ENCODE results near the gene TICAM1. TPM values are rescaled to one million over a fixed set of nuclear protein-coding genes. Genes with fewer than 3 reads are reported as not detected.

The TICAM1 gene
- total and polyA plus RNA-seq, 2 of the 13 experiments (the other 11 are each of a cell fraction or from before 2014, with no cell fraction given): 0.33 to 0.95 TPM

DNA sequence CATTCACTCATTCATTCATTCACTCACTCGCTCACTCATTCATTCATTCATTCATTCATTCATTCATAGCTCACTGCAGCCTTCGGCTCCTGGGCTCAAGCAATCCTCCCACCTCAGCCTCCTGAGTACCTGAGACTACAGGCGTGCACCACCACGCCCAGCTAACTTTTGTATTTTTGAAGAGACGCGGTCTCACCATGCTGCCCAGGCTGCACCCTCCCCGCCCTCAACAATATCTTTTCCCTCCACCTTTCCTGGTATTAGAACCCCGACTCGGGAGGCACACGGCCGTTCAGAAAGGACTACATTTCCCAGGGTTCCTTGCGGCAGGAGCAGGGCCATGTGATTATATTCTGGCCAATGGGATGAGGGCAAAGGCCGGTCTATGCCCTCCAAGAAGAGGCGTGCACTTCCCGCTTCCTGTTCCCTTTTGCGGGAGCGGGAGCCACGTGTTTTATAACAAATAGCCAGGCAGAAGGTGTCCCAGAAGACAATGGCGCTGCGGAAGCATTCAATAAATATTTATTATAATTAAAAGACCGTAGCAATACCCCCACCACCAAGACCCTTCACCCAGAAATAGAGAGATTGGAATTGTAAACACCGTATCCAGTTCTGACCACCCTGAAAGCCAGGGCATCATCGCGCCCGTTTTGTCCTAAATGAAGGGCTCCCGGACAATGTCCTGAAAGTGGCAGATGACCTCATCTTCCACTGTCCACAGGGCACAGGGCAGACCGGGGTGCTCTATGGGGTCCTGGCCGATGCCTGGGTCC is 15.9 kb downstream of the TICAM1 start (continued):
- TF ChIP-seq, protein P1, sequence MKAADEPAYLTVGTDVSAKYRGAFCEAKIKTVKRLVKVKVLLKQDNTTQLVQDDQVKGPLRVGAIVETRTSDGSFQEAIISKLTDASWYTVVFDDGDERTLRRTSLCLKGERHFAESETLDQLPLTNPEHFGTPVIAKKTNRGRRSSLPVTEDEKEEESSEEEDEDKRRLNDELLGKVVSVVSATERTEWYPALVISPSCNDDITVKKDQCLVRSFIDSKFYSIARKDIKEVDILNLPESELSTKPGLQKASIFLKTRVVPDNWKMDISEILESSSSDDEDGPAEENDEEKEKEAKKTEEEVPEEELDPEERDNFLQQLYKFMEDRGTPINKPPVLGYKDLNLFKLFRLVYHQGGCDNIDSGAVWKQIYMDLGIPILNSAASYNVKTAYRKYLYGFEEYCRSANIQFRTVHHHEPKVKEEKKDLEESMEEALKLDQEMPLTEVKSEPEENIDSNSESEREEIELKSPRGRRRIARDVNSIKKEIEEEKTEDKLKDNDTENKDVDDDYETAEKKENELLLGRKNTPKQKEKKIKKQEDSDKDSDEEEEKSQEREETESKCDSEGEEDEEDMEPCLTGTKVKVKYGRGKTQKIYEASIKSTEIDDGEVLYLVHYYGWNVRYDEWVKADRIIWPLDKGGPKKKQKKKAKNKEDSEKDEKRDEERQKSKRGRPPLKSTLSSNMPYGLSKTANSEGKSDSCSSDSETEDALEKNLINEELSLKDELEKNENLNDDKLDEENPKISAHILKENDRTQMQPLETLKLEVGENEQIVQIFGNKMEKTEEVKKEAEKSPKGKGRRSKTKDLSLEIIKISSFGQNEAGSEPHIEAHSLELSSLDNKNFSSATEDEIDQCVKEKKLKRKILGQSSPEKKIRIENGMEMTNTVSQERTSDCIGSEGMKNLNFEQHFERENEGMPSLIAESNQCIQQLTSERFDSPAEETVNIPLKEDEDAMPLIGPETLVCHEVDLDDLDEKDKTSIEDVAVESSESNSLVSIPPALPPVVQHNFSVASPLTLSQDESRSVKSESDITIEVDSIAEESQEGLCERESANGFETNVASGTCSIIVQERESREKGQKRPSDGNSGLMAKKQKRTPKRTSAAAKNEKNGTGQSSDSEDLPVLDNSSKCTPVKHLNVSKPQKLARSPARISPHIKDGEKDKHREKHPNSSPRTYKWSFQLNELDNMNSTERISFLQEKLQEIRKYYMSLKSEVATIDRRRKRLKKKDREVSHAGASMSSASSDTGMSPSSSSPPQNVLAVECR (CRISPR knock-in tag; IDR thresholded peaks at IDR 0.05; ENCODE audit: borderline replicate concordance): peak; percentile 66; the same call in 1 of the 2 replicates
- TF ChIP-seq ZNF790 (CRISPR knock-in tag; IDR thresholded peaks at IDR 0.05; ENCODE audit: borderline replicate concordance) (no peak), ZNF878 (CRISPR knock-in tag; IDR thresholded peaks at IDR 0.05) (peak; percentile 35; the same call in 1 of the 2 replicates), NR2F6 (IDR thresholded peaks at IDR 0.05) (no peak), NR2F6 (CRISPR knock-in tag; IDR thresholded peaks at IDR 0.05) (no peak), MZF1 (CRISPR knock-in tag; IDR thresholded peaks at IDR 0.05; ENCODE audit: borderline replicate concordance) (no peak), ZNF577 (CRISPR knock-in tag; IDR thresholded peaks at IDR 0.05; ENCODE audit: borderline replicate concordance, low read depth) (no peak), FOXA1 (IDR thresholded peaks at IDR 0.05) (no peak), FOXA1 (CRISPR knock-in tag; IDR thresholded peaks at IDR 0.05) (no peak), ZNF335 (CRISPR knock-in tag; IDR thresholded peaks at IDR 0.05) (no peak), ZNF562 (CRISPR knock-in tag; IDR thresholded peaks at IDR 0.05; ENCODE audit: borderline replicate concordance) (no peak), SPEN (CRISPR knock-in tag; IDR thresholded peaks at IDR 0.05; ENCODE audit: low read depth) (0 out of 2 replicates have a peak, but pooled peaks have one; percentile 15), RBFOX2 (IDR thresholded peaks at IDR 0.05; ENCODE audit: low read depth, low read length) (peak; percentile 39; the same call in 1 of the 2 replicates), ZFX (CRISPR knock-in tag; IDR thresholded peaks at IDR 0.05; ENCODE audit: low read depth) (peak; percentile 50; the same call in 1 of the 2 replicates), ZNF678 (CRISPR knock-in tag; IDR thresholded peaks at IDR 0.05) (no peak), KDM2A (CRISPR knock-in tag; IDR thresholded peaks at IDR 0.05; ENCODE audit: borderline replicate concordance, low read depth) (peak; percentile 86), FOXK1 (CRISPR knock-in tag; IDR thresholded peaks at IDR 0.05; ENCODE audit: borderline replicate concordance, low read depth) (no peak), NFYC (CRISPR knock-in tag; IDR thresholded peaks at IDR 0.05) (peak; percentile 94)
- TF ChIP-seq, protein P2, sequence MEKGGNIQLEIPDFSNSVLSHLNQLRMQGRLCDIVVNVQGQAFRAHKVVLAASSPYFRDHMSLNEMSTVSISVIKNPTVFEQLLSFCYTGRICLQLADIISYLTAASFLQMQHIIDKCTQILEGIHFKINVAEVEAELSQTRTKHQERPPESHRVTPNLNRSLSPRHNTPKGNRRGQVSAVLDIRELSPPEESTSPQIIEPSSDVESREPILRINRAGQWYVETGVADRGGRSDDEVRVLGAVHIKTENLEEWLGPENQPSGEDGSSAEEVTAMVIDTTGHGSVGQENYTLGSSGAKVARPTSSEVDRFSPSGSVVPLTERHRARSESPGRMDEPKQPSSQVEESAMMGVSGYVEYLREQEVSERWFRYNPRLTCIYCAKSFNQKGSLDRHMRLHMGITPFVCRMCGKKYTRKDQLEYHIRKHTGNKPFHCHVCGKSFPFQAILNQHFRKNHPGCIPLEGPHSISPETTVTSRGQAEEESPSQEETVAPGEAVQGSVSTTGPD (CRISPR knock-in tag; IDR thresholded peaks at IDR 0.05): no peak
- TF ChIP-seq, protein P3, sequence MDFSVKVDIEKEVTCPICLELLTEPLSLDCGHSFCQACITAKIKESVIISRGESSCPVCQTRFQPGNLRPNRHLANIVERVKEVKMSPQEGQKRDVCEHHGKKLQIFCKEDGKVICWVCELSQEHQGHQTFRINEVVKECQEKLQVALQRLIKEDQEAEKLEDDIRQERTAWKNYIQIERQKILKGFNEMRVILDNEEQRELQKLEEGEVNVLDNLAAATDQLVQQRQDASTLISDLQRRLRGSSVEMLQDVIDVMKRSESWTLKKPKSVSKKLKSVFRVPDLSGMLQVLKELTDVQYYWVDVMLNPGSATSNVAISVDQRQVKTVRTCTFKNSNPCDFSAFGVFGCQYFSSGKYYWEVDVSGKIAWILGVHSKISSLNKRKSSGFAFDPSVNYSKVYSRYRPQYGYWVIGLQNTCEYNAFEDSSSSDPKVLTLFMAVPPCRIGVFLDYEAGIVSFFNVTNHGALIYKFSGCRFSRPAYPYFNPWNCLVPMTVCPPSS (IDR thresholded peaks at IDR 0.05): no peak

All from HepG2 (cell line).